Panc1 (cell line): ENCODE measurements around the gene MAPKBP1. TPM values are rescaled to one million over a fixed set of nuclear protein-coding genes. Genes with fewer than 3 reads are reported as not detected.

Experiments
- ATAC-seq: fragments of 200-7000 bp; cut with Tn5 transposase; 2 replicates; pipeline ENCODE4 v1.9.1; 2020; ENCODE audit warnings: mild to moderate bottlenecking, moderate library complexity
- BruUV-seq: library from RNA; stranded (reverse); fragments of 400-500 nt; replicated peaks from 2 replicates; lab custom pipeline; 2021; lab: Mats Ljungman, UMichigan
- CTCF ChIA-PET: fragments of 300-600 bp; sonication (Branson Sonifier 250); formaldehyde crosslinking; loops from one replicate; lab custom pipeline; 2022; ENCODE audit warnings: antibody characterized with exemption; lab: Charles Lee
- POLR2A ChIA-PET: fragments of 300-600 bp; sonication (Branson Sonifier 250); formaldehyde crosslinking; loops from one replicate; lab custom pipeline; 2022; ENCODE audit warnings: antibody characterized with exemption; lab: Charles Lee
- DNase-seq: peaks from one replicate; pipeline ENCODE4 v3.0.0-alpha.2; 2010; ENCODE audit warnings: low read depth, low spot score
- H3K27ac ChIP-seq: 2 replicates; pipeline ENCODE4 v1.5.1; 2011; ENCODE audit warnings: mild to moderate bottlenecking, low read length, inconsistent platforms
- H3K27me3 ChIP-seq: fragments of 200-500 bp; sonication (Bioruptor generic); 2 replicates; pipeline ENCODE4 v1.6.0; 2014; ENCODE audit warnings: low read length, inconsistent platforms; ENCODE audit not compliant: control insufficient read depth, insufficient read depth
- H3K36me3 ChIP-seq: fragments of 200-500 bp; sonication (Bioruptor generic); 2 replicates; pipeline ENCODE4 v1.5.1; 2014; ENCODE audit warnings: inconsistent platforms, mild to moderate bottlenecking, low read length, moderate library complexity; ENCODE audit not compliant: control insufficient read depth, insufficient read depth
- H3K4me1 ChIP-seq: 2 replicates; pipeline ENCODE4 v1.5.1; 2011; ENCODE audit warnings: inconsistent platforms, mild to moderate bottlenecking, low read length, moderate library complexity; ENCODE audit not compliant: control insufficient read depth, insufficient read depth
- H3K4me3 ChIP-seq, 2 experiments: 2 replicates each; pipeline ENCODE4 v1.5.1; 2011 to 2012; ENCODE audit warnings: low read depth in 2 of 2, low read length in 2 of 2, mild to moderate bottlenecking in 2 of 2, inconsistent platforms in 1 of 2, moderate library complexity in 1 of 2
- H3K9me3 ChIP-seq: fragments of 200-500 bp; sonication (Bioruptor generic); 2 replicates; pipeline ENCODE4 v1.5.1; 2014; ENCODE audit warnings: low read depth, mild to moderate bottlenecking, inconsistent platforms, low read length, moderate library complexity; ENCODE audit not compliant: control insufficient read depth, insufficient read depth
- CTCF ChIP-seq: fragments of 450-650 bp; IDR thresholded peaks from 2 replicates; pipeline ENCODE4 v1.5.1; 2017; ENCODE audit warnings: mild to moderate bottlenecking
- POLR2AphosphoS5 ChIP-seq: IDR thresholded peaks from 2 replicates; pipeline ENCODE4 v1.6.1; 2012; ENCODE audit warnings: mild to moderate bottlenecking, low read depth, low read length, moderate library complexity
- SIN3A ChIP-seq: IDR thresholded peaks from 2 replicates; pipeline ENCODE4 v1.6.1; 2012; ENCODE audit warnings: low read depth, mild to moderate bottlenecking, low read length, moderate library complexity, borderline replicate concordance; ENCODE audit not compliant: insufficient read depth
- TCF7L2 ChIP-seq: IDR thresholded peaks from 2 replicates; pipeline ENCODE4 v1.6.1; 2011; ENCODE audit warnings: mild to moderate bottlenecking, low read depth, low read length, inconsistent platforms
- in situ Hi-C: cut with HindIII; loops from 2 replicates; pipeline ENCODE4 v1.10.0; 2016; ENCODE audit warnings: low sequenced_read_pairs, low pct_unique_long_range_greater_than_20kb
- intact Hi-C: fragments of 100-400 bp; cut with micrococcal nuclease; formaldehyde crosslinking; loops from one replicate; pipeline ENCODE4 v1.10.0; 2022; ENCODE audit not compliant: unreplicated experiment
- total RNA-seq: library from RNA; stranded (reverse); gene quantifications from one replicate; pipeline ENCODE4 v1.2.1, GENCODE V29; 2021; ENCODE audit not compliant: unreplicated experiment
- TF ChIP-seq, protein P1 (sequence below), 2 experiments: IDR thresholded peaks; 2 replicates each; pipeline ENCODE4 v1.6.1; 2011 to 2012; ENCODE audit warnings: low read depth in 2 of 2, control low read depth in 1 of 2, low read length in 1 of 2, mild to moderate bottlenecking in 1 of 2, moderate library complexity in 1 of 2; ENCODE audit not compliant: insufficient read depth in 1 of 2

The MAPKBP1 gene
- total RNA-seq, 1 experiment from 2014 or later = 38.4 TPM

DNA sequence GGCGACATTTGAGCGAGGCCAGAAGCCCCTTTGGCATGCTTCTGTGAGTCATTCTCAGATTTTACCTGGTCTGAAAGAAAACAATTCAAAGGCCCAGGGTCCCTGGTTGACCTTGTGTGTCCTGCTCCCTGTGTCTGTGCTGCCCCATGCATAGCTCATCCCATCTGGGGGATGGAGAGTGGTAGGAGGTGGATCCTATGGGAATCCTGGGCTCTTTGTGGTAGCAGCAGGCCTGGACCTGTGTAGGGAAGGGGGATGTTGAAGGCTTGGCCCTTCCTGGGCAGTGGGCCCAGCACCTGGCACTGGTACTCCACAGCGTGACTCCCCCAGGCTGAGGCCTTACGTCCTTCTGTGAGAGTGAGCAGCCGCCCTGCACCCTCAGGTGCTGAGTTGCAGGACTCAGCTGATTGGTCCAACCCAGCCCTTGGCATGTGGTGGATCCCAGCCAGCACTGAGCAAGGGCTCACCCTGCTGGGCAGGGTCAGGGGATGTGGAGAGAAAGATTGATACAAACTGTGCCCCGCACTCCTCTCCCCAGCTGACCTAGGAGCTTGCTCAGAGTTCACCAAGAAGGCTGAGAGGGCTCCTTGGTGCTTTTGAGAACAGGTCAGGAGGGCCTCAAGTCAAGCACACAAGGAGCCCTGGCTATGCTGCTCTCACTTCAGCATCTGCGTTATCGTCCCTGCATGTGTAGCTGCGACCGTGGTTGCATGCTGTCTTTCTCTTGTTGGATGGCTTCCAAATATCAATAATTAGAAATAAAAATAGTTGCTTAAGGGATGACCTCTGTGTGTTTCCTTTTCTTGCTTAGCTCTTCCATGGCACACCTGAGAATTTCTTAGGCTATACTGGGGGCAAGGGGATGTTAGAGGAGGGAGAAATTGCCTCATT is 32.3 kb downstream of the MAPKBP1 start:
- BruUV-seq = no TSS peak
- intact Hi-C loops = no loop called here
- in situ Hi-C loops = no loop called here
- DNase-seq (no peak), ATAC-seq (0 out of 2 replicates have a peak, but pooled peaks have one; percentile 31)
- no peaks in the 10 kb centered on the region for H3K36me3 ChIP-seq
- TF ChIP-seq CTCF = no peak
- TF ChIP-seq POLR2AphosphoS5 = no peak
- H3K4me3 ChIP-seq = no peak overlapping the region
- H3K27ac ChIP-seq = no peak overlapping the region
- no peaks in the 10 kb centered on the region; the same call in 1 of the 2 replicates for H3K4me1 ChIP-seq
- CTCF ChIA-PET = no interaction called here
- POLR2A ChIA-PET = interaction anchor here (0.6 kb wide), 1 partner anchor 183 kb away, joined by 6 read pairs; no protein-coding TSS in a partner anchor
- H3K9me3 ChIP-seq = no peaks in the 10 kb centered on the region
- no peaks in the 10 kb centered on the region for H3K27me3 ChIP-seq

DNA sequence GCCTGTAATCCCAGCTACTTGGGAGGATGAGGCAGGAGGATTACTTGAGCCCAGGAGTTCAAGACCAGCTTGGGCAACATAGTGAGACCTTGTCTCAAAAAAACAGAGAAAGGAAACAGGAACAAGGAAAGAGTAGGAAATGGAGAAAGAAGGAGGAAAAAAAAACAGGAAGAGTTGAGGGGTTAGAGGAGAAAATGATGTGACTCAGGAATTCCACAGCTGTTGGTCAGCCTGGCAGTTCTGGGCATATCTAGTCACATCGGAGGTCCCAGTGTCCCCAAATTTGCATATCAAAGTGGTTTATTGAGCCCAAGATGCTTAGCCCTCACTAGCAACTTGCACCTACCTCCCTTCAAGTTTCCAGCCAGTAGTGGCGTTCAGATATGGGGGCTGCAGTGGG is 34.8 kb downstream of the MAPKBP1 start:
- Histone ChIP-seq H3K4me1 (no peaks in the 10 kb centered on the region; the same call in 1 of the 2 replicates), H3K9me3 (no peaks in the 10 kb centered on the region), H3K4me3 (no peak overlapping the region), H3K27ac (no peak overlapping the region), H3K27me3 (no peaks in the 10 kb centered on the region), H3K36me3 (no peaks in the 10 kb centered on the region)
- no TSS peak for BruUV-seq
- in situ Hi-C loops = no loop called here
- ChIA-PET CTCF (interaction anchor here (0.6 to 1.0 kb wide), 2 partner anchors 35 to 304 kb away, joined by 3 read pairs; partner anchors contain the start of gene MAPKBP1), POLR2A (no interaction called here)
- DNase-seq (no peak), ATAC-seq (no peak)
- TF ChIP-seq CTCF (no peak), SIN3A (no peak), TCF7L2 (no peak), POLR2AphosphoS5 (no peak)
- TF ChIP-seq, protein P1, sequence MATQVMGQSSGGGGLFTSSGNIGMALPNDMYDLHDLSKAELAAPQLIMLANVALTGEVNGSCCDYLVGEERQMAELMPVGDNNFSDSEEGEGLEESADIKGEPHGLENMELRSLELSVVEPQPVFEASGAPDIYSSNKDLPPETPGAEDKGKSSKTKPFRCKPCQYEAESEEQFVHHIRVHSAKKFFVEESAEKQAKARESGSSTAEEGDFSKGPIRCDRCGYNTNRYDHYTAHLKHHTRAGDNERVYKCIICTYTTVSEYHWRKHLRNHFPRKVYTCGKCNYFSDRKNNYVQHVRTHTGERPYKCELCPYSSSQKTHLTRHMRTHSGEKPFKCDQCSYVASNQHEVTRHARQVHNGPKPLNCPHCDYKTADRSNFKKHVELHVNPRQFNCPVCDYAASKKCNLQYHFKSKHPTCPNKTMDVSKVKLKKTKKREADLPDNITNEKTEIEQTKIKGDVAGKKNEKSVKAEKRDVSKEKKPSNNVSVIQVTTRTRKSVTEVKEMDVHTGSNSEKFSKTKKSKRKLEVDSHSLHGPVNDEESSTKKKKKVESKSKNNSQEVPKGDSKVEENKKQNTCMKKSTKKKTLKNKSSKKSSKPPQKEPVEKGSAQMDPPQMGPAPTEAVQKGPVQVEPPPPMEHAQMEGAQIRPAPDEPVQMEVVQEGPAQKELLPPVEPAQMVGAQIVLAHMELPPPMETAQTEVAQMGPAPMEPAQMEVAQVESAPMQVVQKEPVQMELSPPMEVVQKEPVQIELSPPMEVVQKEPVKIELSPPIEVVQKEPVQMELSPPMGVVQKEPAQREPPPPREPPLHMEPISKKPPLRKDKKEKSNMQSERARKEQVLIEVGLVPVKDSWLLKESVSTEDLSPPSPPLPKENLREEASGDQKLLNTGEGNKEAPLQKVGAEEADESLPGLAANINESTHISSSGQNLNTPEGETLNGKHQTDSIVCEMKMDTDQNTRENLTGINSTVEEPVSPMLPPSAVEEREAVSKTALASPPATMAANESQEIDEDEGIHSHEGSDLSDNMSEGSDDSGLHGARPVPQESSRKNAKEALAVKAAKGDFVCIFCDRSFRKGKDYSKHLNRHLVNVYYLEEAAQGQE (IDR thresholded peaks at IDR 0.05; ENCODE audit: insufficient read depth in 1 of 2, low read depth in 2 of 2, low read length in 1 of 2) = no peak
- intact Hi-C loops = no loop called here
